Chondrocyte (in vitro differentiated cells): ENCODE data around the gene TRPM8. TPM values are rescaled to one million over a fixed set of nuclear protein-coding genes. Genes with fewer than 3 reads are reported as not detected.
A peak's percentile ranks its signal among the peaks of the same experiment; 100 is the strongest.

Experiments used
- DNase-seq: peaks from one replicate; pipeline ENCODE4 v3.0.0; 2021; ENCODE audit warnings: mixed read lengths, low spot score
- H3K27ac Mint-ChIP-seq: one replicate; pipeline ENCODE4 v1.8.0; 2021; ENCODE audit warnings: mild to moderate bottlenecking, moderate library complexity, mixed read lengths; ENCODE audit not compliant: unreplicated experiment
- H3K27me3 Mint-ChIP-seq: 2 replicates; pipeline ENCODE4 v1.8.0; 2021; ENCODE audit warnings: low read depth, mixed read lengths
- H3K36me3 Mint-ChIP-seq: 2 replicates; pipeline ENCODE4 v1.8.0; 2021; ENCODE audit warnings: low read depth, mixed read lengths
- H3K4me1 Mint-ChIP-seq: 2 replicates; pipeline ENCODE4 v1.8.0; 2021; ENCODE audit warnings: low read depth, mild to moderate bottlenecking, mixed read lengths
- H3K4me3 Mint-ChIP-seq: one replicate; pipeline ENCODE4 v1.8.0; 2021; ENCODE audit warnings: mild to moderate bottlenecking, moderate library complexity, mixed read lengths; ENCODE audit not compliant: unreplicated experiment
- H3K9me3 Mint-ChIP-seq: 2 replicates; pipeline ENCODE4 v1.8.0; 2021; ENCODE audit warnings: low read depth, mixed read lengths
- total RNA-seq: library from RNA; stranded (reverse); gene quantifications from 3 replicates; pipeline ENCODE4 v1.2.1, GENCODE V29; 2021
- TF ChIP-seq, protein P1 (sequence below): fragments of 200-600 bp; sonication (generic); IDR thresholded peaks from 2 replicates; pipeline ENCODE4 v1.5.0; 2021; ENCODE audit warnings: antibody characterized with exemption, mild to moderate bottlenecking, moderate library complexity

TRPM8 gene
- total RNA-seq, 1 donor from 2014 or later, result 0.15 TPM

GRCh38 chr2:234024304-234024703 lies 107.1 kb downstream of the TRPM8 start:
- H3K27me3 Mint-ChIP-seq, result peaks cover 10% of the 10 kb centered on the region
- TF ChIP-seq, protein P1, sequence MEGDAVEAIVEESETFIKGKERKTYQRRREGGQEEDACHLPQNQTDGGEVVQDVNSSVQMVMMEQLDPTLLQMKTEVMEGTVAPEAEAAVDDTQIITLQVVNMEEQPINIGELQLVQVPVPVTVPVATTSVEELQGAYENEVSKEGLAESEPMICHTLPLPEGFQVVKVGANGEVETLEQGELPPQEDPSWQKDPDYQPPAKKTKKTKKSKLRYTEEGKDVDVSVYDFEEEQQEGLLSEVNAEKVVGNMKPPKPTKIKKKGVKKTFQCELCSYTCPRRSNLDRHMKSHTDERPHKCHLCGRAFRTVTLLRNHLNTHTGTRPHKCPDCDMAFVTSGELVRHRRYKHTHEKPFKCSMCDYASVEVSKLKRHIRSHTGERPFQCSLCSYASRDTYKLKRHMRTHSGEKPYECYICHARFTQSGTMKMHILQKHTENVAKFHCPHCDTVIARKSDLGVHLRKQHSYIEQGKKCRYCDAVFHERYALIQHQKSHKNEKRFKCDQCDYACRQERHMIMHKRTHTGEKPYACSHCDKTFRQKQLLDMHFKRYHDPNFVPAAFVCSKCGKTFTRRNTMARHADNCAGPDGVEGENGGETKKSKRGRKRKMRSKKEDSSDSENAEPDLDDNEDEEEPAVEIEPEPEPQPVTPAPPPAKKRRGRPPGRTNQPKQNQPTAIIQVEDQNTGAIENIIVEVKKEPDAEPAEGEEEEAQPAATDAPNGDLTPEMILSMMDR, result no peak
- no peaks in the 10 kb centered on the region for H3K36me3 Mint-ChIP-seq
- H3K4me1 Mint-ChIP-seq, result peaks cover 11% of the 10 kb centered on the region
- no peak overlapping the region for H3K4me3 Mint-ChIP-seq
- no peak overlapping the region for H3K27ac Mint-ChIP-seq
- no peak for DNase-seq
- peaks cover 4% of the 10 kb centered on the region for H3K9me3 Mint-ChIP-seq

GRCh38 chr2:234025466-234025865 lies 108.3 kb downstream of the TRPM8 start:
- DNase-seq, result no peak
- no peak overlapping the region for H3K27ac Mint-ChIP-seq
- no peaks in the 10 kb centered on the region for H3K36me3 Mint-ChIP-seq
- peaks cover 11% of the 10 kb centered on the region for H3K4me1 Mint-ChIP-seq
- TF ChIP-seq, protein P1, result no peak
- peaks cover 10% of the 10 kb centered on the region for H3K27me3 Mint-ChIP-seq
- H3K9me3 Mint-ChIP-seq, result peaks cover 4% of the 10 kb centered on the region
- peak overlapping the region; percentile 55 for H3K4me3 Mint-ChIP-seq

GRCh38 chr2:234025891-234026401 lies 108.8 kb downstream of the TRPM8 start:
- no peak for DNase-seq
- peak overlapping the region; percentile 55 for H3K4me3 Mint-ChIP-seq
- peaks cover 11% of the 10 kb centered on the region for H3K4me1 Mint-ChIP-seq
- peaks cover 10% of the 10 kb centered on the region for H3K27me3 Mint-ChIP-seq
- TF ChIP-seq, protein P1, result no peak
- H3K27ac Mint-ChIP-seq, result no peak overlapping the region
- no peaks in the 10 kb centered on the region for H3K36me3 Mint-ChIP-seq
- H3K9me3 Mint-ChIP-seq, result peaks cover 4% of the 10 kb centered on the region

- Mint-ChIP-seq H3K4me1 (peaks cover 11% of the 10 kb centered on the region), H3K36me3 (no peaks in the 10 kb centered on the region), H3K27me3 (peaks cover 10% of the 10 kb centered on the region), H3K9me3 (peaks cover 4% of the 10 kb centered on the region), H3K27ac (no peak overlapping the region), H3K4me3 (no peak overlapping the region)
- DNase-seq, result no peak
- TF ChIP-seq, protein P1, result no peak
These were observed 109.6 kb downstream of the TRPM8 start for GRCh38 chr2:234026693-234027254.

DNA sequence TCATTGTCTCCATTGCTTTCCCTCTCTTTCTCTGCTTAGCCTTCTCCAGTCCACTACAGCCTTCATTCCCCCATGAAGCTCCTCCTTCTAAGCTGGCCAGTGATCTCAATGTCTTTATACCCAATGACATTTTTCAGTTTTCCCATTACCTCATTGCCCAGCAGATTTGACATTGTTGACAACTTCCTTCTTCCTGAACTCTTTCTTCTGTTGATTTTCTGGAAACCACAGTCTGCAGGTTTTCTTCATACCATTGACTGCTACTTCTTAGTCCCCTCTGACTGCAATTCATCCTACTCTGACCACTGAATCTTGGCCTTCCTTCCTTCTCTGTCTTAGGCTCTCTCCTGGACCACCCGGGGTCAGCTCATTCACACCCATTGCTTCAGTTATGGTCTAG lies 110.5 kb downstream of the TRPM8 start:
- TF ChIP-seq, protein P1, result no peak
- Mint-ChIP-seq H3K27ac (no peak overlapping the region), H3K9me3 (peaks cover 4% of the 10 kb centered on the region), H3K4me1 (peaks cover 16% of the 10 kb centered on the region), H3K36me3 (no peaks in the 10 kb centered on the region), H3K27me3 (peaks cover 10% of the 10 kb centered on the region), H3K4me3 (no peak overlapping the region)
- DNase-seq, result no peak
